LHCN-M2 (cell line): ENCODE data around the gene NCOA7. TPM values are rescaled to one million over a fixed set of nuclear protein-coding genes. Genes with fewer than 3 reads are reported as not detected.
"Not testable (repeated sequence)": the region's sequence is repeated elsewhere in the genome, so short reads cannot be mapped to it uniquely, and the experiment has no call there.

ENCODE experiments used
- DNase-seq: peaks from one replicate; pipeline ENCODE4 v3.0.0-alpha.2; 2012; ENCODE audit warnings: low read depth
- total RNA-seq: library from RNA; depleted of rRNA; stranded (reverse); fragments of >200 nt; gene quantifications from 2 replicates; pipeline ENCODE4 v1.2.3, GENCODE V29; 2014

Gene NCOA7
- total RNA-seq, 1 experiment from 2014 or later = 8.0 TPM

DNA sequence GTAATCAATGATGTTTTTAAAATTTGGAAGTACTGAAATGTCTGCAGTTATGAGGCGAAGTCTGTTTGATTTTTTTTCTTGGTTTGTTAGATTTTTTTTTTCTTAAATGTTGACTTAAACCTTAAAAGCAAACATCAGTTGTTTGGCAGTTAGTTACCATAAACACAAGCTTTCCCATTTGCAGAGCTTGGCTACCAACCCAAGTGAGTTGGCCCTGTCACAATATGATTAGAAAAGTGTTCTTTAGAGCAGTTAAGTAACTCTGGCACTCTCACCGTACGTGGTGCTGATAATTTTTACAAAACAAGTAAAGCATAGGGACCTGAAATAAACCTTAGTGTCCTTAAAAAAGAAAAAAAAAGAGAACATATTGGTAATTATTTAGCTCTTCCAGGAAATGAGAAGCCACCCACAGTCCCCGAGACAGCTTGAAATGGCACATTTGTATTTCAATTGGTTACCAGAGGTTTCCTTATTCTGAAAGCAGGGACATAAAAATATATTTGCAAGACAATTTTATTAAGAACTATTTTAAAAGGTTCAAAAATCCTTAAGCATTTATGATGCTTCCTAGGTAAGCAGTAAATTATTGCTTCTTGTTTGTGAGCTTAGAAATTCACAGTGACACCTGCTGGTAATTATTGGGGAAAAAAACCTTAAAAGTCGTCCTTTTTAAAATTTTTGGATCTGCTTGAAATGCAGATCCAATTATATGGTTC is 37.4 kb upstream of the NCOA7 start:
- peak; percentile 21 for DNase-seq

DNA sequence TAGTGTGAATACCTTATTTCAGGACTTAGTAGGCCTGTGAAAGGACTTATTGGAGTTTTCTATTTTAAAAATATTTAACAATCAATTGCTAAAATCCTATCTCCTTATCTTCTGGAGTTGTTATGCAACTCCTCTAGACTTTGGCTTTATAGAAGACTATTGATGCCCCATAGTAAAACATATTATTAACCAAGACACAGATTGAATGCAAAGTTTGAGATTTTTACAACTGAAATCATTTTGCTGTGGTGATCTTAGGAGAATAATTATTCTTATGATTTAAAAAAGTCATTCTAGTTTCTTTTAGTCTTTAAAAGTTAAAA is 36.9 kb upstream of the NCOA7 start:
- no peak for DNase-seq

DNA sequence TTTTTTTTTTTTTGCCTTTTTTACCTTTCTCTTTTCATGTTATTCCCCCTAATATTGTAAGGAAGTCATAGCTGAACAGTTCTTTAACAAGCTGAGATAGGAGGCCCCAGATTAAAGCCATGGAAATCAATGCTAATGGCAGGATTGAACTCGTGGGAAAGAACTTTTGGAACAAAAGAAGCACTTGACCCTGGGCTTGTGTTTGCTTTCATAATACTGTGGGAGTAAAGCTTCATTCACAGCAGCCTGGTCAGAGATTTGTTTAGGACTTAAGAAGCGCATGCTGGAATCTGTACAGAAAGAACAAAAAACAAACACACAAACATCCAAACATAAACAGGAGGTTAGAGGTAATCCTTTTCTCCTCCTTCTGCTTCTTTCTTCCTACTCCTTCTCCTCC is 36.2 kb upstream of the NCOA7 start:
- no peak for DNase-seq

DNA sequence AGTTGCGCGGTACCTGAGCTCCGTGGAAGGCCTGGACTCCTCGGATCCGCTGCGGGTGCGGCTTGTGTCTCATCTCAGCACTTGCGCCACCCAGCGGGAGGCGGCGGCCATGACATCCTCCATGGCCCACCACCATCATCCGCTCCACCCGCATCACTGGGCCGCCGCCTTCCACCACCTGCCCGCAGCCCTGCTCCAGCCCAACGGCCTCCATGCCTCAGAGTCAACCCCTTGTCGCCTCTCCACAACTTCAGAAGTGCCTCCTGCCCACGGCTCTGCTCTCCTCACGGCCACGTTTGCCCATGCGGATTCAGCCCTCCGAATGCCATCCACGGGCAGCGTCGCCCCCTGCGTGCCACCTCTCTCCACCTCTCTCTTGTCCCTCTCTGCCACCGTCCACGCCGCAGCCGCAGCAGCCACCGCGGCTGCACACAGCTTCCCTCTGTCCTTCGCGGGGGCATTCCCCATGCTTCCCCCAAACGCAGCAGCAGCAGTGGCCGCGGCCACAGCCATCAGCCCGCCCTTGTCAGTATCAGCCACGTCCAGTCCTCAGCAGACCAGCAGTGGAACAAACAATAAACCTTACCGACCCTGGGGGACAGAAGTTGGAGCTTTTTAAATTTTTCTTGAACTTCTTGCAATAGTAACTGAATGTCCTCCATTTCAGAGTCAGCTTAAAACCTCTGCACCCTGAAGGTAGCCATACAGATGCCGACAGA is 31.4 kb upstream of the NCOA7 start:
- DNase-seq = no peak

DNA sequence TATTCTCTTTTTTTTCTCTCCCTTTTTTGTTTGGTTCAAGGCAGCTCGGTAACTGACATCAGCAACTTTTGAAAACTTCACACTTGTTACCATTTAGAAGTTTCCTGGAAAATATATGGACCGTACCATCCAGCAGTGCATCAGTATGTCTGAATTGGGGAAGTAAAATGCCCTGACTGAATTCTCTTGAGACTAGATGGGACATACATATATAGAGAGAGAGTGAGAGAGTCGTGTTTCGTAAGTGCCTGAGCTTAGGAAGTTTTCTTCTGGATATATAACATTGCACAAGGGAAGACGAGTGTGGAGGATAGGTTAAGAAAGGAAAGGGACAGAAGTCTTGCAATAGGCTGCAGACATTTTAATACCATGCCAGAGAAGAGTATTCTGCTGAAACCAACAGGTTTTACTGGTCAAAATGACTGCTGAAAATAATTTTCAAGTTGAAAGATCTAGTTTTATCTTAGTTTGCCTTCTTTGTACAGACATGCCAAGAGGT is 30.8 kb upstream of the NCOA7 start:
- no peak for DNase-seq

DNA sequence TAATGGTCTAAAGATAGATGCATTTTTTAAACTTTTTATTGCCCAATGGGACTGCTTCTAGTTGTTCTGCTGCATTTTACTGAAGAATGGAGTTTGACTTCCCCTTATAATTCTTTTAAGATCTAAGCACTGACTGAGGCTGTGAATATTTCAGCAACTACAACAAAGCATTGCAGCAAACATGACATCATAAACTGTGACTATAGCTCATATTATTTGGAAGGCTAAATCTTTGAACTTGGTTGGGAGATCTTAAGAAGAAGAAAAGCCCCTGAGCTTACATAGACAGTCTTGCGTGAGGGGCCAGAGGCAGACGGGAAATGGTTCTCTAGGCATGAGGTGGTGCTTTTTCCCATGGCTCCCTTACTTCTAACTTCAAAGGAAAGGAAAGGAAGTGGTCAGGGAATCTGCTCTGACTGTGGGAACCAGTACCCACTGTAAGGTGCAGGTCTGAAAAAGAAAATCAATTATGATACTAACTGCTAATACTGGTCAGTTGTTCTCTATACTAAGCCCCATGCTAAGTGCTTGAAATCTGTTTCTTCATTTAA is 26.6 kb upstream of the NCOA7 start:
- no peak for DNase-seq

DNA sequence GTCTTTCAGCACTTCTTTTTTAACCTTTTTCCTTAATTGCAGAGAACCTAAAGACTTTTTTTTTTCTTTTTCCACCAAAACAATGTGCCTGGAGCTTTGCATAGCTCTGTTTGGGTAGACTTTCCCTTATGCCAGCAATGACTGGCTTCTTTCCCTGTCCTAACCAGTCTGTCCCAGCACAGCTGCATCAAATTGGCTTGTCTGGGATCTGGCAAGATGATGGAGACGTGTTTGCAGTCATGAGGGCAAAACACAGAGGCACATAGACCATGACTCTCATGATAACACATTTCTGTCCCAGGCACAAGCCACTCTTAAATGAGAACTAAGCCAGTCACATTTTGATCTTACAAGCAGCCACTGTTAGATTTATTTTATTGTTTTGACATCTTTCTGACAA is 24.8 kb upstream of the NCOA7 start:
- DNase-seq = no peak

DNA sequence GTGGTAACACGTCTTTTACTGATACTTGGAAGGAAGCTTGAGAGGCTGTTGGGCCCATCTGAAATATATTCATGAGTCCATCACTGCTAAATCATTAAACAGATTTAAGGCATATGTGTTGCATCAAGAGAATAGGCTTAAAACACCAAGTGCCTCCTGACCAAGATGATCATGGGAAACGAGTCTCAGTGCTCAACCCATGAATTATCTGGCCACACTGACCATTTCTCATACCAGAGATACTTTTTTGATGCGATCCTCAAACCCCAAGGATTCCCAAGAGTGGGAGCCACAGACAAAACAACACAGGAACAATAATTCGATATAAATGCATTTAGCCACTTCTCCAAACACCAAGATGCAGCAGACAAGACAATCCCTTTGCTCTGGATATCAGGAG is 24.1 kb upstream of the NCOA7 start:
- DNase-seq = no peak

DNA sequence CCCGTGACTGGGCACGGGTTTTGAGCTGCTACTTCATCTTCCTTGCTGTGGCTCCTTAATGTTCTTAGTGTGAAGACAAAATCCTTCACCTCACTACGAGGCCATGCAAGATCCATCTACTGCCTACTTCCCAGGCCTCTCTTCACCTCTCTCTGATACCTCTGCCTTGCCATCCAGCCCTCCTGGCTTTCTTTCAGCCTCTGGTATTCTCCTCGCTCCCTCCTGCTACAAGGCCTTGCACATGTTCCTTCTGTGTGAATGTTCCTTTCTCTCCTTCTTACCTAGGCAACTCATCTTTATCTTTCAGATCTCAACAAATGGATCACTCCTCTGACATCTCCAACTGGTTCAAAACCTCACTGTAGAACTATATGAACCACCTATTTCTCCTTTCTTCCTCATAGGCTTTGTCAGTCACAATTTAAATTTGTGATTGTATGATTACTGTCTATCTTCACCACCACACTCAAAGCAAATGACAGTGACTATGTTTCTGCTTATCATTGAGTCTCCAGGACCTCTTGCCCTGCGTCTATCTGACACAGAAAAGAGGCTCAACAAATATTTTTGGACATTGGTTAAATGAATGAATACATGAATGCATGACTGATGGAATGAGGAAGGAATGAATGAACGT is 21.5 kb upstream of the NCOA7 start:
- DNase-seq = no peak

DNA sequence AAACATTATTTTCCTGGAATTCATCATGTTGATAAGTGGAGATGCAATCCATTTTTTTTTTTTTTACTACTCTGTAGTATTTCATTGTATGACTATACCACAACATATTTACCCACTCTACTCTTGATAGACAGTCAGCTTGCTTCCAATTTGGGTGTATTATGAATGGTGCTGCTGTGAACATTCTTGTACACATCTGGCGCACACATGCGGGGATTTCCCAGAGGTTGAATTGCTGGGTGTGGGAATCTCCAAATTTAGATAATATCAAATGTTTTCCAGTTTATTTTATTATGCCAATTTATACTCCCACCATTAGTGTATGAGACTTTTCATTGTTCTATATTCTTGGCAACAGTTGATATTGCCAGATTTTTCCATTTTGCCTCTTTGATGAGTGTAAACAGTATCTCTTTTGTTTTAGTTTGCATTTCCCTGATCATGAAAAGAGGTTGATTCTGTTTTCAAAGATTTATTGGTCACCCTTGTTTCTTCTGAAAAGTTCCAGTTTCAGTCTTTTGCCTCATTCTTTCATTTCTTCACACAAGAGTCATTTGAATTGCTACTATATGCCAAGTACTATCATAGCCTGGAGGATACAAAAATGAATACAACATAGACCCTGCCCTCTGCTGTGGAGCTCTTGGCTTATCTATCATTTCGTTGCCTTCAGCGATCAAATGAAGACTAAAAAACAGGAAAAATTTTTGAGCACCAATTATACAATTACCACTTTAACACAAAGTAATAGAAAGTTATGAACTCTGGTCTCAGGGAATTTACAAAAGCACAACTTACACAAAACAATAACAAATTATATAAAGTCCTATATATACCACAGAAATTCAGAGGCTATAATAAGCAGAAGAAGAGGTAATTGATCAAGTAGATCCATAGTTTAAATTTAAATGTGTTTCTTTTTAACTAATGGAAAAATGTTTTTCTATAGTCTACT is 17.1 kb upstream of the NCOA7 start:
- DNase-seq = no peak

DNA sequence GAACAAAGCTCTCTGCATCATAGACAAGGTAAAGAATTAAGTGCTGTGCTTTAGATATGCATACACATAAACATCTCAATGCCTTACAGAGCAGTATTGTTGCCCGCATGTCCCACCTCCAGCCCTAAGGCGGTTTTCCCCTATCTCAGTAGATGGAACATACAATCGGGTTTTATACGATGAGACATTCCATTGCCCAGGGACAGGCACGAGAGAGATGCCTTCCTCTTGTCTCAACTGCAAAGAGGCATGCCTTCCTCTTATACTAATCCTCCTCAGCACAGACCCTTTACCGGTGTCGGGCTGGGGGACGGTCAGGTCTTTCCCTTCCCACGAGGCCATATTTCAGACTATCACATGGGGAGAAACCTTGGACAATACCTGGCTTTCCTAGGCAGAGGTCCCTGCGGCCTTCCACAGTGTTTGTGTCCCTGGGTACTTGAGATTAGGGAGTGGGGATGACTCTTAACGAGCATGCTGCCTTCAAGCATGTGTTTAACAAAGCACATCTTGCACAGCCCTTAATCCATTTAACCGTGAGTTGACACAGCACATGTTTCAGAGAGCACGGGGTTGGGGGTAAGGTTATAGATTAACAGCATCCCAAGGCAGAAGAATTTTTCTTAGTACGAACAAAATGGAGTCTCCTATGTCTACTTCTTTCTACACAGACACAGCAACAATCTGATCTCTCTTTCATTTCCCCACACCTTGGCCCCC is 14.5 kb upstream of the NCOA7 start:
- DNase-seq = not testable (repeated sequence)

DNA sequence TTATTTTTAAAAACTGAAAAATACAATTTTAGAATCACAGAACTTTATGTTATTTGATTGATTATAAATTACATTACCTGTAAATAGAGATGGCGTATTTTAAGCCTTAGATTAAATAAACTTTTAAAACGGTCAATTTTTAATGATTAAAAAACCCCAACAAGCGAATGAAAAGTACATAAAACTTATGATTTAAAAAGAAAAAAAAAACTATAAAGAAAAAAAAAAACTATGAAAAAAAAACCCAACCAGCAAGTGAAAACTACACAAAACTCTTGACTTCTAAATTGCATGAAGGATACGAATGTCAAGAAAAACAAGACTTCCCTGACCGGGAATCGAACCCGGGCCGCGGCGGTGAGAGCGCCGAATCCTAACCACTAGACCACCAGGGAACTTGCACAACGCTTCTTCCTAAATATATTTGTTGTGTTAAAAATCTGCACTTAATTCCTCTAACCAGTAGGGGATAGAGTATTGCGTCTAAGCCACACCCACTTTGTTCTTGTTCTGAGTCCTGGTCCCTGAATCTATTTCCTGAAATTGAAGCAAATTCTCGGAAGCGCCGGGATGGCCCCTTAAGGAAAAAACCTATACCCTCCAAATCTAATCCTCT is 10.7 kb upstream of the NCOA7 start:
- DNase-seq = peak; percentile 91

DNA sequence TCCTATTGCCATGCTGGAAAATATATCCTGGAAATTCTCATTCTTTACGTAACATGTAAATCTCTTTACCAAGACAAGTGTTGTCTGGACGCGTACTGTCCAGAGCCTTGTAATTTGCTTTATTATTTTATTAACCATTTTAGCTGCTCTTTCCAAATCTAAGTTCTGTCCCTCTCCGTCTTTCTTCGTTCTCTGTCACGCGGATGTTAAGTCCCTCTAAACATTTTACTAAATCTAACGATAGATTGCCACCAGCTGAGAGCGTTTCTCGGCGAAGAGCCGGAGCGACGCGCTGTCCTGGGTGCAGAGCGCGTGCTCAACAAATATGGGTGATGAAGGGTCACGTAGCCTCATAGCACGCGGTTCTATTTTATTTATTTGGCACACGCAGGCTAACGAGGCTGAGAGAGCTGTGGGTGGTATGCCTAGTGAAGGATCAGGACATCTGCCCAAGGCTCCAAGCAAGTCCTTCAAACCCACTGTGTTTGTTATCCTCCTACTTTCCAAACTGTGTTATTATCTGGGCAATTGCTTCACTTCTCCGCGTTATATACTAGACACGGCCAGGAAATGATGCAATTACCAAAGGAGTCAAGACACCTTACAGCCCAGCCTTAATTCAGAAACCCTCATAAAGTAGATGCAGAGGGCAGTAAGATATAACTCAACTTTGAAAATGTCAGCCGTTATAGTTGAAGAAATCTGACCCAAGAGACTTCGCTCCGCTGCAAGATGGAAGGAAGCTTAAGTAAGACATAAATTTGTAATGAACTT is 10.0 kb upstream of the NCOA7 start:
- peak; percentile 68 for DNase-seq

DNA sequence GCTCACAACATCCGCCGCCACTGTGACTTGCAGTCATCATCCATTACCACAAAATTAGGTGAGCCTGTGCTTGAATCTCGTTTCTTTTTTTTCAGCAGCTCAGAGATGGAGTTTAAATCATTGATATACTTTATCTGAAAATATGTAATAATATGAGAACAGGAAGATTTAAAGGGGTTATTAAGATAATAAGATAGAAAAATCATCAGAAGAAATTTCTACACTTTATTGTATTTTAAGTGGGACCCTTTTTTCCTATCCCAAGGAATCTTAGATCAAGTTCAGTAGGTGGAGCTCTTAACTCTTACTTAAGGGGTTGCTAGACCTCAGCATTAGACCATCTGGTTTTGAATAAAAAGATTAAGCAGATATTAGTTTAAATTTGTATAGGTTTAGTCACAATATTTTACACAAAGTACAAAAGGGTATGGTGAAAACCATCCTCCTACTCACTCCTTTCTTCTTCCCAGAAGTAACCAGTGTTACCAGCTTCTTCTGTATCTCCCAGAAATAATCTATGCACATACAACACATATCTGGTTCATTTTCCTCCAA is 9.4 kb upstream of the NCOA7 start:
- peak; percentile 29 for DNase-seq

DNA sequence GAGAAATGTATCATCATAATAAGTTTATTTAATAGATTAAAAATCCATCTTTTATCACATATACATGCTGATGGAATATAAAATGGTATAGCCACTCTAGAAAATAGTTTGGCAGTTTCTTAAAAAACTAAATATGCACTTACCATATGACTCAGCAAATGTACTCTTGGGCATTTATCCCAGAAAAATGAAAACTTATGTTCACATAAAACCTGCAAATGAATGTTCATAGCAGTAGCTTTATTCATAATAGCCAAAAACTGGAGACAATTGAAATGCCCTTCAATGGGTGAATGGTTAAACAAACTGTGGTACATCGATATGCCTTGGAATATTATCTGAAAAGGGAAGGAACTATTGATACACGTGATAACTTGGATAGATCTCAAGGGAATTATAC is 6.4 kb upstream of the NCOA7 start:
- DNase-seq = peak; percentile 28

DNA sequence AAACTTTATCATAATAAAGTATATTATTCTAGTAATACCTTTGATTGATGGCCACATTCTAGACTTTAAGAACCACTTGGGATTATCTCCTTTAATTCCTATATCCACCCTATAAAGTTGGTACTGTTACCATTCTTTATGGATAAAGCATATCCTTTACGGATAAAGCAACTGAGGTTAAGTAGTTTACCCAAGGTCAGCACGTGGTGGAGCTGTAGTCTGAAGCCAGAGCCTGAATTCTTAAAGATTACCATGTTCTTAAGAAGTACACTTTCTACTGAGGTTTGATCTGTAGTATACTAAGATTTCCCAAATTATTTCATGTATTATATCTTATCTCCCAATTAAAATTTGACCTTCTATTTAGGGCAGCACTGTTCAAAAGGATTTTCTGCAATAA is 3.0 kb upstream of the NCOA7 start:
- DNase-seq = no peak

DNA sequence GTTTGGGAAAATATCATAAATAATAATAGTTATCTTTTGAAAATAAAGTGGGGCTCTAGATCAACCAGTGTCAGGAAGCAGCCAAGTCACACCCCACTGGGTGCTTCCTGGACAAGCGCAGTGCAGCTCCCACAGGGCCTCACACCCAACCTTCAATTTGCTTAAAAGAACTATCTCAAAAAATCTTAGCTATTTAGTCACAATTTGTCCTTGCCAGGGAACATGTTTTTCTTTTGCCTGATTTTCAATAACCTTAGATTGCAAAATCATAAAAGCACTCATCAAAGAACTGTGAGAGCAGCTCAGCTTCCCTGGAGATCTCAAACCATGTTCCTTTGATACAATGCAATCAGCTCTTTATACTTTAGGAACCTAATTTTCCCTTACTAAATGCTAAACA is 1.6 kb upstream of the NCOA7 start:
- DNase-seq = no peak

DNA sequence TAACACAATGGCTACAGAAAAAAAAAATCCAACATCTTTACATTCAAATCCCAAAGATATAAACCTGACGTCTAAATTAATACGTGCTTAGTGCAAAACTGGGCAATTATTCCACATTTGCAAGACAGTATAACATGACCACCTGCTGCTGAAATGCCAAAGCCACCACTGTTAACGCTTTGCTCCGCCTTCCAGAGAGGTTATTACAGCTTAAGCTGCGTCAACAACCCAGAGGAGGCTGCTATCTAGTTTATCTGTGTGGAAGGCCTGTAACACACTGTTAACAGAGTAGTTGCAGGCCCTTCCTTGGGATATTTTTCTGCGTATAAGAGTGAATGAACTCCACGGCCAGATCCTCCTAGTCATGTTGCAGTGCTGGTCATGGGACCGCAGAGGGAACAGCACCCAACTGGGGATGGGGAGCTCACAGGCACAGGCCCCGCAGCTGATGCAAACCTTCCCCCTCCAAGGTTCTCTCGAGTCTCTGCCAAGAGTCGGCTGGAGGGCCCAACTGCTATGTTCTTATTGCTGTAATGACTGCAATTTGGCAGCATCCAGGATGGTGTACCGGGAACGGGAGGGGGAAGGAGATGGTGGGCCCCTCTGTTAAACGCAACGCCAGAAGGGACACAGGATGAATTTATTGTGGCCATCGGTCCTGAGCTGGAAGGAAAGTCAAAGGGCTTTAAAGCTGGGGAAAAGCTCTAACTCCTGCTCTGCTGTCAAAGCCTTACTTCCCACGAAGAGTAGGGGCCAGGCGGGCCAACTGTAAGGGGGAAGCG is 993 bp upstream of the NCOA7 start:
- peak; percentile 55 for DNase-seq
